GM12873 (cell line): ENCODE measurements around the gene DMC1.

Source experiments
- CTCF ChIP-seq: IDR thresholded peaks from 2 replicates; pipeline ENCODE4 v1.5.1; 2012; ENCODE audit warnings: low read depth, mild to moderate bottlenecking, moderate library complexity, low read length, control low read depth; ENCODE audit not compliant: insufficient read depth; ENCODE audit errors: missing control alignments

The DMC1 gene

GRCh38 chr22:38572065-38572464 is 2.1 kb upstream of the DMC1 start:
- peak; percentile 51 for TF ChIP-seq CTCF

DNA sequence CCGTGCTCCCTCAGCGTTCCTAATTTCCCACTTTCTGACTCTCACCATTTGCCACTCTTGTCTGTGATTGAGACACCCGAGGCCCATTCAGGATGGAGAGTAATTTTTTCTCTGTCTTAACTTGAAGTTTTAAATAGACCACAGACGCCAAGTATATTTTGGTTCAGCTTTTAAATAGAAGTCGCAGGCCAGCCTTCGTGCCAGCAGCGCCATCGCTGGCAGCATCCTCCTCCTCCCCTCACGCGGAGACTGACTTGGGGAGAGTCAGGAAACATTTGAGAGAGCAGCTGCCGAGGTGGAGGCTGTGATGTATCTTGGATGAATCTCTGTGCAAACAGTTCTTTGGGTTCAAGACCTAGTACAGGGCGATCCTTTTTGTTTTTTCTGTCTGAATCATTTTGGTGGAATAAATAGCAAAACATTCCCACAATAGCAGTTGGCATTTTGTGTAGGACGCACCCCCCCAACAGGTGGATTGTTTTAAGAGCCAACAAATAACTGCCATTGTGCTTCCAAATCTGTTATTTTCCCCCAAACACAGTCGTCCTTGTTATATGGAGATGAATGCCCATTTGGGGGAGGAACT is 889 bp upstream of the DMC1 start:
- TF ChIP-seq CTCF = peak; percentile 1

- TF ChIP-seq CTCF = no peak
These were observed 607 bp downstream of the DMC1 start for GRCh38 chr22:38569181-38569971.

GRCh38 chr22:38567531-38568285 is 2.3 kb downstream of the DMC1 start:
- TF ChIP-seq CTCF = no peak

- TF ChIP-seq CTCF = no peak
These were observed 3.1 kb downstream of the DMC1 start for GRCh38 chr22:38566726-38567504.

DNA sequence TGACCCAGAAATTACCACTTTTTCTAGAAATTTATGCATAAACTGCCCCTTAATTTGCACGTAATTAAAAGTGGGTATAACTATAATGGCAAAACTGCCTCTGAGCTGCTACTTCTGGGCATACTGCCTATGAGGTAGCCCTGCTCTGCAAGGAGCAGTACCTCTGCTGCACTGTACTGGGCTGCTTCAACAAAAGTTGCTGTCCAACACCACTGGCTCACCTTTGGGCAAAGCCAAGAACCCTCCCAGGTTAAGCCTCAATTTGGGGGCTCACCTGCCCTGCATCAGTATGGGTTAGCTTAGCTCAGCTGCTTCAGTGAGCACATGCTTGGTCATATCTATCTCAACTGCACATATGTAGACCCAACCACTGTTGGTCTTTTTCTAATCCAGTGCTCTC is 4.5 kb downstream of the DMC1 start:
- TF ChIP-seq CTCF = no peak
